Measurements from ENCODE around the gene STK32C. TPM values are rescaled to one million over a fixed set of nuclear protein-coding genes. Genes with fewer than 3 reads are reported as not detected.

The STK32C gene
- total and polyA plus RNA-seq, 10 of the 15 experiments (the other 5 are each of a cell fraction or from before 2014, with no cell fraction given), result 1.5 to 18.1 (median 6.4) TPM

DNA sequence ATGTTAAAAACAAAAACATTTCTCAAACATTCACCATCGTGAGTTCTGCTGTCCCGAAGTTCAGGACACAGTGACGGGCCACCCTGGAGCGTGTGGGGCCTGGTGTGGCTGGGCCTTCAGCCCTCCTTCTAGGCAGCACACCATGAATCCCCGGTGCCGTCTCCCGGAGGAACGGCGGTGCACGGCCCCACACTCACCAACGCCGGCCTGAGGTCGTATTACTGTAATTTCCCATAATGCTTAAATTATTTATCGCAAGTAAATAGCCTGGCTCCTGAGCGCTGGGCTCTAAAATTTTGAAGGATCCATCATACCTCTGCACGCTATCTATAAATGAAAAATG lies 1.4 kb downstream of the STK32C start:
- H3K27me3 ChIP-seq (replicated peaks in 1 of 2; ENCODE audit: control insufficient read depth in 2 of 2, insufficient read depth in 2 of 2, low read length in 1 of 2), result peaks cover 7 to 13% of the 10 kb centered on the region in 2 experiments
- H3K9me3 ChIP-seq (replicated peaks; ENCODE audit: control insufficient read depth, insufficient read depth, low read length), result no peaks in the 10 kb centered on the region; the same call in 2 of the 3 replicates
- intact Hi-C loops (cut with micrococcal nuclease; ENCODE audit: unreplicated experiment) (no loop called here), in situ Hi-C loops (cut with MboI) (no loop called here)
- SMC1A ChIA-PET (ENCODE audit: uncharacterized antibody, unreplicated experiment), result no interaction called here
- no peak overlapping the region for H2AFZ ChIP-seq (ENCODE audit: control insufficient read depth, low read depth, low read length)
- H3K79me2 ChIP-seq (ENCODE audit: control insufficient read depth, insufficient read depth, low read length), result no peaks in the 10 kb centered on the region
- no peak overlapping the region for H3K9ac ChIP-seq (ENCODE audit: control insufficient read depth, insufficient read depth, low read length)
- CTCF ChIA-PET, result no interaction called here
- RAD21 ChIA-PET (ENCODE audit: unreplicated experiment), result no interaction called here
- H3K4me1 ChIP-seq (ENCODE audit: control insufficient read depth, insufficient read depth, low read length), result no peaks in the 10 kb centered on the region
- H3K4me2 ChIP-seq (ENCODE audit: control insufficient read depth, insufficient read depth), result no peak overlapping the region
- DNase-seq (ENCODE audit: low read depth, low spot score) (no peak), FAIRE-seq (no peak), ATAC-seq (no peak)
- POLR2A ChIA-PET, result no interaction called here
- TF ChIP-seq BHLHE40 (IDR thresholded peaks at IDR 0.05; ENCODE audit: borderline replicate concordance in 1 of 2, low read depth in 2 of 2, low read length in 1 of 2) (no peak), RCOR1 (conservative IDR thresholded peaks at IDR 0.05; ENCODE audit: low read depth, low read length) (no peak), NFYA (IDR thresholded peaks at IDR 0.05; ENCODE audit: borderline replicate concordance, low read depth, low read length) (no peak), BCL11A (IDR thresholded peaks at IDR 0.05; ENCODE audit: low read depth, low read length) (no peak), STAT1 (conservative IDR thresholded peaks at IDR 0.05) (no peak), ZNF24 (IDR thresholded peaks at IDR 0.05) (no peak), NRF1 (conservative IDR thresholded peaks at IDR 0.05; ENCODE audit: low read depth, low read length) (no peak), CHD1 (IDR thresholded peaks at IDR 0.05; ENCODE audit: low read depth, low read length) (no peak), EED (IDR thresholded peaks at IDR 0.05; ENCODE audit: low read depth) (no peak), HDAC2 (IDR thresholded peaks at IDR 0.05) (no peak), KDM1A (IDR thresholded peaks at IDR 0.05; ENCODE audit: borderline replicate concordance) (no peak), ZNF207 (IDR thresholded peaks at IDR 0.05; ENCODE audit: borderline replicate concordance) (no peak), LARP7 (IDR thresholded peaks at IDR 0.05) (no peak), ZNF384 (IDR thresholded peaks at IDR 0.05; ENCODE audit: borderline replicate concordance, low read depth, low read length) (no peak), TCF7 (IDR thresholded peaks at IDR 0.05; ENCODE audit: borderline replicate concordance) (no peak)
- TF ChIP-seq, protein P1, sequence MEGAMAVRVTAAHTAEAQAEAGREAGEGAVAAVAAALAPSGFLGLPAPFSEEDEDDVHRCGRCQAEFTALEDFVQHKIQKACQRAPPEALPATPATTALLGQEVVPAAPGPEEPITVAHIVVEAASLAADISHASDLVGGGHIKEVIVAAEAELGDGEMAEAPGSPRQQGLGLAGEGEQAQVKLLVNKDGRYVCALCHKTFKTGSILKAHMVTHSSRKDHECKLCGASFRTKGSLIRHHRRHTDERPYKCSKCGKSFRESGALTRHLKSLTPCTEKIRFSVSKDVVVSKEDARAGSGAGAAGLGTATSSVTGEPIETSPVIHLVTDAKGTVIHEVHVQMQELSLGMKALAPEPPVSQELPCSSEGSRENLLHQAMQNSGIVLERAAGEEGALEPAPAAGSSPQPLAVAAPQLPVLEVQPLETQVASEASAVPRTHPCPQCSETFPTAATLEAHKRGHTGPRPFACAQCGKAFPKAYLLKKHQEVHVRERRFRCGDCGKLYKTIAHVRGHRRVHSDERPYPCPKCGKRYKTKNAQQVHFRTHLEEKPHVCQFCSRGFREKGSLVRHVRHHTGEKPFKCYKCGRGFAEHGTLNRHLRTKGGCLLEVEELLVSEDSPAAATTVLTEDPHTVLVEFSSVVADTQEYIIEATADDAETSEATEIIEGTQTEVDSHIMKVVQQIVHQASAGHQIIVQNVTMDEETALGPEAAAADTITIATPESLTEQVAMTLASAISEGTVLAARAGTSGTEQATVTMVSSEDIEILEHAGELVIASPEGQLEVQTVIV (IDR thresholded peaks at IDR 0.05; ENCODE audit: borderline replicate concordance, partially characterized antibody), result no peak
- TF ChIP-seq, protein P2, sequence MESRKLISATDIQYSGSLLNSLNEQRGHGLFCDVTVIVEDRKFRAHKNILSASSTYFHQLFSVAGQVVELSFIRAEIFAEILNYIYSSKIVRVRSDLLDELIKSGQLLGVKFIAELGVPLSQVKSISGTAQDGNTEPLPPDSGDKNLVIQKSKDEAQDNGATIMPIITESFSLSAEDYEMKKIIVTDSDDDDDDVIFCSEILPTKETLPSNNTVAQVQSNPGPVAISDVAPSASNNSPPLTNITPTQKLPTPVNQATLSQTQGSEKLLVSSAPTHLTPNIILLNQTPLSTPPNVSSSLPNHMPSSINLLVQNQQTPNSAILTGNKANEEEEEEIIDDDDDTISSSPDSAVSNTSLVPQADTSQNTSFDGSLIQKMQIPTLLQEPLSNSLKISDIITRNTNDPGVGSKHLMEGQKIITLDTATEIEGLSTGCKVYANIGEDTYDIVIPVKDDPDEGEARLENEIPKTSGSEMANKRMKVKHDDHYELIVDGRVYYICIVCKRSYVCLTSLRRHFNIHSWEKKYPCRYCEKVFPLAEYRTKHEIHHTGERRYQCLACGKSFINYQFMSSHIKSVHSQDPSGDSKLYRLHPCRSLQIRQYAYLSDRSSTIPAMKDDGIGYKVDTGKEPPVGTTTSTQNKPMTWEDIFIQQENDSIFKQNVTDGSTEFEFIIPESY (IDR thresholded peaks at IDR 0.05), result no peak
- TF ChIP-seq, protein P3, sequence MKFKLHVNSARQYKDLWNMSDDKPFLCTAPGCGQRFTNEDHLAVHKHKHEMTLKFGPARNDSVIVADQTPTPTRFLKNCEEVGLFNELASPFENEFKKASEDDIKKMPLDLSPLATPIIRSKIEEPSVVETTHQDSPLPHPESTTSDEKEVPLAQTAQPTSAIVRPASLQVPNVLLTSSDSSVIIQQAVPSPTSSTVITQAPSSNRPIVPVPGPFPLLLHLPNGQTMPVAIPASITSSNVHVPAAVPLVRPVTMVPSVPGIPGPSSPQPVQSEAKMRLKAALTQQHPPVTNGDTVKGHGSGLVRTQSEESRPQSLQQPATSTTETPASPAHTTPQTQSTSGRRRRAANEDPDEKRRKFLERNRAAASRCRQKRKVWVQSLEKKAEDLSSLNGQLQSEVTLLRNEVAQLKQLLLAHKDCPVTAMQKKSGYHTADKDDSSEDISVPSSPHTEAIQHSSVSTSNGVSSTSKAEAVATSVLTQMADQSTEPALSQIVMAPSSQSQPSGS (IDR thresholded peaks at IDR 0.05; ENCODE audit: low read length), result no peak
- H3K36me3 ChIP-seq (ENCODE audit: control insufficient read depth in 2 of 2, insufficient read depth in 2 of 2, low read length in 1 of 2), result no peaks in the 10 kb centered on the region
- no peaks in the 10 kb centered on the region; the same call in none of the 2 replicates for H4K20me1 ChIP-seq (ENCODE audit: control insufficient read depth, insufficient read depth)
- no TSS peak for BruUV-seq (replicated peaks)
- 93% methylated on average over 16 of the region's 16 CpGs for WGBS (ENCODE audit: insufficient coverage, insufficient replicate concordance, low lambda C conversion rate, missing lambda C conversion rate)
- no peak overlapping the region for H3K4me3 ChIP-seq
- H3K27ac ChIP-seq (ENCODE audit: control insufficient read depth, insufficient read depth), result no peak overlapping the region

All from GM12878 (cell line).